ENCODE data around the gene SLC2A11. TPM values are rescaled to one million over a fixed set of nuclear protein-coding genes. Genes with fewer than 3 reads are reported as not detected.
"Not testable (repeated sequence)": the region's sequence is repeated elsewhere in the genome, so short reads cannot be mapped to it uniquely, and the experiment has no call there.

Gene SLC2A11
- total RNA-seq, 4 donors from 2014 or later, result 17.5 to 30.0 (median 24.3) TPM

- peaks cover 6 to 9% of the 10 kb centered on the region in 2 donors for H3K36me3 ChIP-seq
- WGBS, 2 donors, result 89 to 94% methylated on average over 4 of the region's 4 CpGs
These were observed 43.9 kb downstream of the SLC2A11 start for GRCh38 chr22:23901600-23901999.

GRCh38 chr22:23903328-23903971 lies 45.8 kb downstream of the SLC2A11 start:
- Histone ChIP-seq H3K27me3 (no peaks in the 10 kb centered on the region), H3K4me3 (replicated peaks in 1 of 3) (no peak overlapping the region), H3K36me3 (no peaks in the 10 kb centered on the region), H3K27ac (no peak overlapping the region), H3K9me3 (no peaks in the 10 kb centered on the region), H3K4me1 (peaks cover 0 to 4% of the 10 kb centered on the region in 2 donors)
- TF ChIP-seq CTCF (IDR thresholded peaks at IDR 0.05) (no peak), POLR2A (IDR thresholded peaks at IDR 0.05) (no peak)
- DNase-seq, result no peak
- 92 to 95% methylated on average over 8 of the region's 8 CpGs for WGBS, 2 donors
- intact Hi-C loops (cut with DNase I), result no loop called here

More at GRCh38 chr22:23901600-23901999, 43.9 kb downstream of the SLC2A11 start:
- no peak overlapping the region for H3K4me3 ChIP-seq (replicated peaks in 1 of 3)
- no peak overlapping the region for H3K27ac ChIP-seq
- TF ChIP-seq POLR2A (IDR thresholded peaks at IDR 0.05) (no peak), CTCF (IDR thresholded peaks at IDR 0.05) (no peak)
- H3K27me3 ChIP-seq, result no peaks in the 10 kb centered on the region
- no peak for DNase-seq
- H3K4me1 ChIP-seq, result peaks cover 0 to 12% of the 10 kb centered on the region in 2 donors
- no peaks in the 10 kb centered on the region for H3K9me3 ChIP-seq
- intact Hi-C loops (cut with DNase I), result no loop called here

- Histone ChIP-seq H3K4me1 (peaks cover 0 to 13% of the 10 kb centered on the region in 2 donors), H3K4me3 (replicated peaks in 1 of 3) (no peak overlapping the region), H3K36me3 (no peaks in the 10 kb centered on the region), H3K27me3 (no peaks in the 10 kb centered on the region), H3K9me3 (no peaks in the 10 kb centered on the region), H3K27ac (no peak overlapping the region)
- intact Hi-C loops (cut with DNase I), result no loop called here
- TF ChIP-seq POLR2A (IDR thresholded peaks at IDR 0.05), result no peak
- no peak for TF ChIP-seq CTCF (IDR thresholded peaks at IDR 0.05)
- 81 to 82% methylated on average over 5 of the region's 5 CpGs for WGBS, 2 donors
- DNase-seq, result no peak
These were observed 47.0 kb downstream of the SLC2A11 start for GRCh38 chr22:23904573-23905254.

GRCh38 chr22:23906641-23907040 lies 49.0 kb downstream of the SLC2A11 start:
- Histone ChIP-seq H3K4me3 (replicated peaks in 1 of 3) (no peak overlapping the region), H3K27me3 (no peaks in the 10 kb centered on the region)

GRCh38 chr22:23907423-23907822 lies 49.7 kb downstream of the SLC2A11 start:
- H3K36me3 ChIP-seq; DNase-seq; H3K27ac ChIP-seq; H3K4me3 ChIP-seq (replicated peaks in 1 of 3); H3K27me3 ChIP-seq; intact Hi-C loops (cut with DNase I); H3K9me3 ChIP-seq: not testable (repeated sequence)
- 55 to 56% methylated on average over 10 of the region's 10 CpGs for WGBS, 2 donors
- H3K4me1 ChIP-seq, result peaks cover 0 to 14% of the 10 kb centered on the region in 2 donors

More at GRCh38 chr22:23906641-23907040, 49.0 kb downstream of the SLC2A11 start:
- Histone ChIP-seq H3K9me3 (no peaks in the 10 kb centered on the region), H3K27ac (no peak overlapping the region), H3K36me3 (no peaks in the 10 kb centered on the region), H3K4me1 (peaks cover 0 to 14% of the 10 kb centered on the region in 2 donors)
- TF ChIP-seq CTCF (IDR thresholded peaks at IDR 0.05) (no peak), POLR2A (IDR thresholded peaks at IDR 0.05) (no peak)
- no peak for DNase-seq
- WGBS, 2 donors, result 94 to 100% methylated on average over 4 of the region's 4 CpGs
- intact Hi-C loops (cut with DNase I), result no loop called here

All from thyroid gland (tissue), 4 donors.